Measurements from ENCODE around the gene TMEM19.

GRCh38 chr12:71686658-71687025 lies 760 bp downstream of the TMEM19 start:
- no peak for TF ChIP-seq EZH2 (IDR thresholded peaks at IDR 0.05; ENCODE audit: insufficient read depth, poor library complexity, severe bottlenecking)
- no peak for TF ChIP-seq EZH2phosphoT487 (IDR thresholded peaks at IDR 0.05; ENCODE audit: insufficient read depth, low read depth)
